ENCODE data around the gene TWIST1.
A peak's percentile ranks its signal among the peaks of the same experiment; 100 is the strongest.

The TWIST1 gene

DNA sequence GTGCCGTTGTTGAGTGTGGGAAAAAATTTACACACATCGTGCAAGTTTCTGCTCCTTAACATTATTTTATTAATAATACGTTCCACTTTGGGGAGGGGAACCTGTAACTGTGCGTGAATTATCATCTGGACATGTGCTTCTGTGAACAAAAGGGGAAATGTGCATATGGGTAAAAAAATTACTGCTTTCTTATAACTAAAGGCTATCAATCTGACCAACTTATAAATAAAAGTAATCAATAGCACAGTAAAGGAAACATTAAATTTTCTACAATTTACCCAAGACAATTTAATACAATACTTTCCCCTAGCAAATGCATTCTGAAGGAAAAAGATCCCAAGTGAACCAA lies 4.5 kb downstream of the TWIST1 start:
- DNase-seq (ENCODE audit: low read depth) = peak; percentile 6

GRCh38 chr7:19112274-19113001 lies 5.0 kb downstream of the TWIST1 start:
- DNase-seq (ENCODE audit: low read depth) = peak; percentile 59

- peak; percentile 57 for DNase-seq (ENCODE audit: low read depth)
Measured at GRCh38 chr7:19111474-19112273, 5.8 kb downstream of the TWIST1 start.

DNA sequence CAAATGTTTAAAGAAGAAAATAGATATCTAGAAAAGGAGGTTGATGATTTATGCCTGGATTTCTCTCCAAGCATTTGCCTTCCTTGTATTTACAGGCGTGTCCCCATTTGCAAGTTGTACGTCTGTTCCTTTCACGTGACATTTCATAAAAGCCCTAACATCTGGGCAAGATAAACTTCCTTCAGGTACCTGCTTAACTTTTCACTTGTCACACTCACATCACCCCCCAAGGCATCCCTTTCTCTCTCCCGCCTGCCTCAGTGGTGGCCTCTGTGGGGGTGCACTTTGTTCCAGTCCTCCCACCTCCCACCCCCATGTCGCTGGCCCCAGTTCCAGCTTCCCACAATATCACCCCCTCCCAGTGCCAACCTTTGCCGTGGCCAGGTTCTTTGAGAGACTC lies 6.7 kb downstream of the TWIST1 start:
- DNase-seq (ENCODE audit: low read depth) = peak; percentile 43

- DNase-seq (ENCODE audit: low read depth) = peak; percentile 48
Measured at GRCh38 chr7:19110026-19110730, 7.3 kb downstream of the TWIST1 start.

- DNase-seq (ENCODE audit: low read depth) = peak; percentile 45
Measured at GRCh38 chr7:19109000-19109946, 8.2 kb downstream of the TWIST1 start.

DNA sequence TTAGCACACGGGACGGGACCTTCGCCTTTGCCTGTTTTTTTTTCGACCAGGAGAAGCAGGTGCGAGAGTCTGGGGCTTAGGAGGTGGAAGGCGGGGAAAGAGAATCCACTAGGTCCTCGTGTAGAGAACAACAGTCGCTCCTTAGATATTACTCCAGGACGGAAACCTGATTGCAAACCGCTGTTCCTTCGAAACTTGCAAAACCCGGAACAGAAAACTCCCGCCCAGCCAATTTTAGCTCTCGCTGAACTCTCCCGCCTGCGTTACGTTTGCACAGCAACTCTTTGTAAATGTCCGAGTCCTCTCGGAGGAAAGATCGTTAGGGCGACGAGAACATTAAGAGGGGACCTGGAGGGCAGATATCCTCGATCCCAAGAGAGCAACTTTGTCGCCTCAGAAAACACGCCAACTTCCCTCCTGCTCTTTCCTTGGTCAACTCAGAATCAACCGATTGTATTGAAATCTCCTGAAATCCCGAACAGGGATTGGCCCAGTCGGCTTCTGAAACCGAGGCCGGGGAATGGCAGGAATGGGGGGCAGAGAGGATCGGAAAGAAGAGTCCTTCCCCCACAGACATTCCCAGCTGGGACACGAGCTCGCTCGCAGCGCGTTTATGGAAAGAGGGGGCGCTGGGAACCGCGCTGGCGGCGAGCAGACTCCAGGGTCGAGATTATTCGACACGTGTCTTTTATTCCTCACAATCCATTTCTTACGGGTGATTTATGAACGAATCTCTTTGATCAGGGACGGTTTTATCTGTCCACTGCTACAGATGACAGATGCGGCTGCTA lies 9.9 kb downstream of the TWIST1 start:
- DNase-seq (ENCODE audit: low read depth) = peak; percentile 86

DNA sequence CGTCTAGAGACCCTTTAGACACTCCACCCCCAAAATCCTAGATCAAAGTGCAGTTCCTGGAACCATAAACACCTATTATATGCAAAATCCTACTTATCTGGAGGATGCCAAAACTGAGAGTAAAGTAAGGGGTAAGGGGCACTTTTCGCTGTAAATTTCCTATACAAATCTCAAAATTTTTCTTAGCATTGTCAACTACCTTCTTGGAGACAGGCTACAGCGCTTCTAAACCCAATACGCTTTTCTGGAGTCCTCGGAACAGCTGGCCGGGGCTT lies 10.4 kb downstream of the TWIST1 start:
- DNase-seq (ENCODE audit: low read depth) = no peak

GRCh38 chr7:19106241-19107080 lies 11.0 kb downstream of the TWIST1 start:
- peak; percentile 65 for DNase-seq (ENCODE audit: low read depth)

DNA sequence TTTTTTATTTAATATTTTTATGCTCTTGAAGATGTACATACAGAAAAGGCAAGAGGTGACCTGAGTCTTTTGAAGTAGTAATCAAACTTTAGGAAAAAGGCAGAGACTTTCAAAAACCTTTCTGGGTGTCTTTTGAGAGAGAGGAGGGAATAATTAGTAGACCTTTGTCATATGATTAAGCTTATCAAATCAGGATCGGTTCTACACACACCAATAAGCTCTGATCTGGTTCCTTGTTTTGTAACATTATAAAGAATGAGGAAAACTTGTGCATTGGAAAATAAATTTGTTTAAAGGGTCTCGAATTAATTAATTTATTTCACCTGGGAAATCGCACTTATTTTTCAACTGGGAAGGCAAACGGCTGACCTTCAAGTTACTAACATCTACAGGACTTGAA lies 11.9 kb downstream of the TWIST1 start:
- DNase-seq (ENCODE audit: low read depth) = peak; percentile 35

GRCh38 chr7:19104811-19105210 lies 12.6 kb downstream of the TWIST1 start:
- peak; percentile 30 for DNase-seq (ENCODE audit: low read depth)

DNA sequence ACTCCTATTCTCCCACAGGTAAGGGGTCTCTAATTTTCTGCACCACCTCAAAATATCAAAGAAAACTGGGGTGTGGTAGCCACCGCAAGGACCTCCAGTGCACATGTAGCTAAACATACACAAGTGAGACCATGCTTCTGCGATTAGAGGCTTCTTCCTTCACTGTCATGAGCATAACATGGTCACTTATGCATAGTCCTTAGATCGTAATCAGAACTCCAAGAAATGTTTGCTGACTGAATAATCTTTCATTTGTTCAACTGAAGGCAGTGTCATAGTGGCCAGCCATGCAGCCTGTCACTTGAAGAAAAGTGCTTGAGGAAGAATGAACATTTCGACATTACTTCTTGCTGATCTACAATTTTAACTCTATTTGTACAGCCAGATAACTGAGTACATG lies 14.6 kb downstream of the TWIST1 start:
- DNase-seq (ENCODE audit: low read depth) = peak; percentile 71

DNA sequence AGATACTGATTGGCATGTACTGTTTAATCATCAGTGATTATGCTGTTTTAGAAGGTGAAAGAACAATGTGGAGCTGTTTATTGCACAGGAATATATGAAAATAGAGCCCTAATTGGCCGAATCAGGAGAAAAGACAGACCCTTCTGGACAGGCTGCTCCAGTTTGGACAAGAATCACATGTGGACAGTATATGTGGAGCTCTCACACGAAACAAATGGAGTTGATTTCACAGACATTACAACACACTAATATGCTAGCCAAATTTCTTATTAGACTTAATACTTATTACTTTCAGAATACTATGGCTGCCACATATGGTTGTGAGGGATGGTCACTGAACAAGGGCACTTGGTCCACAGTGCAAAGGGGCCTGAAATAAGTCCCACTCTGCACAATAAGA lies 15.5 kb downstream of the TWIST1 start:
- DNase-seq (ENCODE audit: low read depth) = no peak

- no peak for DNase-seq (ENCODE audit: low read depth)
Measured at GRCh38 chr7:19101472-19101871, 16.0 kb downstream of the TWIST1 start.

GRCh38 chr7:19099924-19100323 lies 17.5 kb downstream of the TWIST1 start:
- no peak for DNase-seq (ENCODE audit: low read depth)

DNA sequence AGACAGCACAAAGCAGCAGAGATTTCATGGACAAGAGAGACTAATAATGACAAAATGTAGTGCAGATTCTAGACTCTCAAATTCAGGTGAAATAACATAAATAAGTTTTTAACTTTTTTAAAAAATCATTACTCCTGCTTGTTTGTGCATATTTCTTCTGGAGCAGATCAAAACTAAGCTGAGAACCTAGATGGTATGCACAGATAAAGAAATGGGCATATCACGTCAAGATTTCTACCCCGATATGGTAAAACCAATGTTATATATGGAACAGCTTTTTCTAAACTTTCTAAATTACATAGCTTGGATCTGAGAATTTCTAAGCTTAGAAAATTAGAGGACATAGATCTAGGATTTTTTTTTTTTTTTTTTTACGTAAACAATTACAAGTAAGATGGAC lies 18.2 kb downstream of the TWIST1 start:
- DNase-seq (ENCODE audit: low read depth) = no peak

DNA sequence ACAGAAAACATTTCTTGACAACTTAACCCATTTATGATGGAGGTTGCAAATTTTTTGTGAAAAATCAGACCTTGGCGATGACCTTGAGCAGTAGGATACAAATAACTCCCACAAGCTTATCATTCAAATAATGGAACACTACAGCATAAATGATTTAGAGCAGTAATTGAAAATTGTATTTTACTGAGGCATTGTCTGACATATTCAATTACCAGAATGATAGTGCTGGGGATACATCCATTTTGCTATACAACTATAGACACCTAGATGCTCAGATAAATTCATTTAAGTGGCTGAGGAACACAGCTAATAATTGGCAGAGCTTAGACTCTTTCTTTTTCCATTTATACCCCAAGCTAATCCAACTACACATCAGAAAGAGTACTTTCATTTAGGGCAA lies 18.9 kb downstream of the TWIST1 start:
- no peak for DNase-seq (ENCODE audit: low read depth)

- DNase-seq (ENCODE audit: low read depth) = peak; percentile 18
Measured at GRCh38 chr7:19097165-19098055, 20.0 kb downstream of the TWIST1 start.

DNA sequence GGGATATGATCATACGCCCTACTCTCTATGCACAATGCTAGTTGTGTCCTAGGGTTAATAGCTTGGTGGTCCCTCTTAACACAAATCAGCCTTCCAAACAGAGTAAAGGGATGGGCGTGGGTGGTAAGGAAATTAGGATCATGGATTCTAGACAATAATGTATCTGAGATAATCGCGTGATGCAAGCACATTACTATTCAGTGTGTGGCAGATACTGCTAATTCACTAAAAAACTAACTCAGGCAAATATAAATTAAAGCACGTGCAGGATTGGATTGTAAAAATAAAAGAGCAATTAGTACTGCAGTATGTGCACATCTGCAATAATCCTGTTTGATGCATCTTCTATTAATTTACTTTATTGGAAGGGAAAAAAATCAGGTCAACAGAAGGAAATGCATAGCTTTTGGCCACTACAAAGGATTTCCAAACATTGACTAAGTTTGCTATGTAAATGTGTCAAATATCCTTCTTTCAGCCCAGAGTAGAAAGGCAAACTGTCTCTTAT lies 22.0 kb downstream of the TWIST1 start:
- no peak for DNase-seq (ENCODE audit: low read depth)

Data from ELR (cell line).